Measurements from ENCODE around the gene SEL1L3. TPM values are rescaled to one million over a fixed set of nuclear protein-coding genes. Genes with fewer than 3 reads are reported as not detected.

Gene SEL1L3
- total and polyA plus RNA-seq, 2 donors (not counting 3 experiments of a cell fraction or from before 2014, with no cell fraction given): 53.4 to 122 TPM

- no TSS peak for BruUV-seq (replicated peaks)
- DNase-seq (ENCODE audit: low read depth, low spot score) (no peak), FAIRE-seq (no peak)
- no peaks in the 10 kb centered on the region for H3K79me2 ChIP-seq (ENCODE audit: control insufficient read depth, insufficient read depth, low read length)
- H3K27ac ChIP-seq (ENCODE audit: insufficient read depth, low read depth, low read length): no peak overlapping the region
- no peak overlapping the region for H3K9ac ChIP-seq (replicated peaks; ENCODE audit: extremely low read depth, insufficient read depth, low read length)
- dilution Hi-C loops (cut with MboI; ENCODE audit: extremely low pct_ligation_motif_present, low sequenced_read_pairs) (no loop called here), intact Hi-C loops (cut with micrococcal nuclease) (no loop called here)
- ChIA-PET CTCF (interaction anchor here (0.8 to 9.2 kb wide), 6 partner anchors 9 to 356 kb away, joined by 3 to 414 read pairs (median 6); no protein-coding TSS in a partner anchor), POLR2A (no interaction called here)
- TF ChIP-seq MYC (IDR thresholded peaks at IDR 0.05; ENCODE audit: low read depth, low read length) (no peak), POLR2A (IDR thresholded peaks at IDR 0.05; ENCODE audit: low read depth, low read length) (no peak), EZH2 (IDR thresholded peaks at IDR 0.05; ENCODE audit: borderline replicate concordance, low read depth, low read length, severe bottlenecking) (no peak), GATA2 (IDR thresholded peaks at IDR 0.05; ENCODE audit: insufficient read depth, insufficient read length, low read depth, low read length) (no peak), FOS (IDR thresholded peaks at IDR 0.05; ENCODE audit: borderline replicate concordance, insufficient read depth, low read length) (no peak), MAX (IDR thresholded peaks at IDR 0.05; ENCODE audit: insufficient read depth, insufficient read length) (no peak), POLR2AphosphoS5 (IDR thresholded peaks at IDR 0.05; ENCODE audit: insufficient read depth, low read depth, low read length) (no peak), JUN (IDR thresholded peaks at IDR 0.05; ENCODE audit: borderline replicate concordance, insufficient read depth, insufficient read length, low read depth) (no peak), CTCF (IDR thresholded peaks at IDR 0.05; ENCODE audit: extremely low read depth in 1 of 2, insufficient read depth in 1 of 2, low read depth in 1 of 2, low read length in 2 of 2) (no peak)
- H3K4me3 ChIP-seq (replicated peaks in 1 of 3; ENCODE audit: insufficient read depth in 1 of 3, low read depth in 1 of 3, low read length in 3 of 3): no peak overlapping the region
- H2AFZ ChIP-seq (ENCODE audit: low read depth, low read length): no peak overlapping the region
- H3K27me3 ChIP-seq (ENCODE audit: control insufficient read depth in 2 of 2, insufficient read depth in 2 of 2, low read length in 2 of 2): no peaks in the 10 kb centered on the region
- peaks cover 2 to 18% of the 10 kb centered on the region in 2 experiments for H3K36me3 ChIP-seq (ENCODE audit: control insufficient read depth in 2 of 2, extremely low read depth in 1 of 2, insufficient read depth in 2 of 2, low read length in 2 of 2)
- no peak overlapping the region for H3K4me2 ChIP-seq (ENCODE audit: insufficient read depth, low read length)
- H4K20me1 ChIP-seq (replicated peaks; ENCODE audit: control insufficient read depth, extremely low read depth, insufficient read depth, low read length): no peaks in the 10 kb centered on the region
- no peaks in the 10 kb centered on the region for H3K9me1 ChIP-seq (replicated peaks; ENCODE audit: control insufficient read depth, extremely low read depth, insufficient read depth, low read length)
- H3K4me1 ChIP-seq (ENCODE audit: control insufficient read depth, extremely low read depth, insufficient read depth, low read length): no peaks in the 10 kb centered on the region
- H3K9me3 ChIP-seq (replicated peaks; ENCODE audit: control insufficient read depth, insufficient read depth, low read length): no peaks in the 10 kb centered on the region
Measured at GRCh38 chr4:25769251-25769650, 93.5 kb downstream of the SEL1L3 start.

Measured in endothelial cell of umbilical vein (primary cell).